Ishikawa (cell line): ENCODE data around the gene TNIP1.

Experiments used
- CEBPB ChIP-seq: IDR thresholded peaks from 2 replicates; pipeline ENCODE4 v1.6.1; 2012
- CREB1 ChIP-seq: IDR thresholded peaks from 2 replicates; pipeline ENCODE4 v1.6.1; 2012; ENCODE audit warnings: low read depth
- EGR1 ChIP-seq: IDR thresholded peaks from 2 replicates; pipeline ENCODE4 v1.6.1; 2012
- EP300 ChIP-seq: IDR thresholded peaks from 2 replicates; pipeline ENCODE4 v1.6.1; 2012; ENCODE audit warnings: borderline replicate concordance
- FOXM1 ChIP-seq: IDR thresholded peaks from 2 replicates; pipeline ENCODE4 v1.6.1; 2012; ENCODE audit warnings: low read depth, borderline replicate concordance
- MAX ChIP-seq: IDR thresholded peaks from 2 replicates; pipeline ENCODE4 v1.6.1; 2012
- NFIC ChIP-seq: IDR thresholded peaks from 2 replicates; pipeline ENCODE4 v1.6.1; 2012
- RAD21 ChIP-seq: IDR thresholded peaks from 2 replicates; pipeline ENCODE4 v1.6.1; 2012; ENCODE audit warnings: low read depth
- REST ChIP-seq: IDR thresholded peaks from 2 replicates; pipeline ENCODE4 v1.6.1; 2012; ENCODE audit warnings: low read depth, mild to moderate bottlenecking
- TAF1 ChIP-seq: IDR thresholded peaks from 2 replicates; pipeline ENCODE4 v1.6.1; 2012; ENCODE audit warnings: low read depth, mild to moderate bottlenecking
- TCF12 ChIP-seq: IDR thresholded peaks from 2 replicates; pipeline ENCODE4 v1.6.1; 2012; ENCODE audit warnings: low read depth
- TEAD4 ChIP-seq: IDR thresholded peaks from 2 replicates; pipeline ENCODE4 v1.6.1; 2012
- USF1 ChIP-seq: IDR thresholded peaks from 2 replicates; pipeline ENCODE4 v1.6.1; 2012
- YY1 ChIP-seq: IDR thresholded peaks from 2 replicates; pipeline ENCODE4 v1.6.1; 2012; ENCODE audit warnings: low read depth
- ZBTB7A ChIP-seq: IDR thresholded peaks from 2 replicates; pipeline ENCODE4 v1.6.1; 2012; ENCODE audit warnings: low read depth

TNIP1 gene

GRCh38 chr5:151087486-151087885 lies 6.7 kb upstream of the TNIP1 start:
- TF ChIP-seq NFIC (no peak), EP300 (no peak)

GRCh38 chr5:151086905-151087360 lies 6.1 kb upstream of the TNIP1 start:
- TF ChIP-seq EGR1: no peak
- no peak for TF ChIP-seq MAX
- TF ChIP-seq REST: no peak
- TF ChIP-seq USF1: no peak
- no peak for TF ChIP-seq TAF1
- TF ChIP-seq NFIC: no peak
- no peak for TF ChIP-seq FOXM1
- TF ChIP-seq CREB1: no peak
- TF ChIP-seq RAD21: no peak
- no peak for TF ChIP-seq TEAD4
- no peak for TF ChIP-seq CEBPB
- TF ChIP-seq YY1: no peak
- TF ChIP-seq EP300: no peak

- TF ChIP-seq CEBPB: no peak
- no peak for TF ChIP-seq YY1
- no peak for TF ChIP-seq TAF1
- TF ChIP-seq ZBTB7A: no peak
- TF ChIP-seq CREB1: no peak
- no peak for TF ChIP-seq EP300
- no peak for TF ChIP-seq USF1
These were observed 5.5 kb upstream of the TNIP1 start for GRCh38 chr5:151086192-151086869.

GRCh38 chr5:151085517-151086041 lies 4.7 kb upstream of the TNIP1 start:
- TF ChIP-seq USF1 (no peak), CREB1 (no peak)

GRCh38 chr5:151084363-151084762 lies 3.5 kb upstream of the TNIP1 start:
- TF ChIP-seq CEBPB (no peak), FOXM1 (no peak), TAF1 (no peak), TEAD4 (no peak), MAX (no peak), EGR1 (no peak), USF1 (no peak), ZBTB7A (no peak)

GRCh38 chr5:151083081-151083676 lies 2.3 kb upstream of the TNIP1 start:
- TF ChIP-seq NFIC (no peak), MAX (no peak), RAD21 (no peak), YY1 (no peak), REST (no peak), CEBPB (no peak), ZBTB7A (no peak), EGR1 (no peak), FOXM1 (no peak), TCF12 (no peak), EP300 (no peak), CREB1 (no peak), TEAD4 (no peak), TAF1 (no peak)
